Right renal pelvis (tissue), 4 donors: ENCODE measurements around the gene PLCB4. TPM values are rescaled to one million over a fixed set of nuclear protein-coding genes. Genes with fewer than 3 reads are reported as not detected.

Source experiments
- DNase-seq, 4 donors: peaks; one replicate each; pipeline ENCODE4 v3.0.0-alpha.2; 2013; ENCODE audit warnings: low read depth in 4 of 4, low spot score in 3 of 4, missing footprints in 1 of 4
- polyA plus RNA-seq, 4 donors: library from polyadenylated mRNA; unstranded; fragments of 120-200 nt; gene quantifications; one replicate each; pipeline ENCODE4 v1.2.1, GENCODE V29; 2013; ENCODE audit not compliant: insufficient read length in 4 of 4

Gene PLCB4
- polyA plus RNA-seq, 4 donors: 12.2 to 15.1 (median 14.0) TPM

DNA sequence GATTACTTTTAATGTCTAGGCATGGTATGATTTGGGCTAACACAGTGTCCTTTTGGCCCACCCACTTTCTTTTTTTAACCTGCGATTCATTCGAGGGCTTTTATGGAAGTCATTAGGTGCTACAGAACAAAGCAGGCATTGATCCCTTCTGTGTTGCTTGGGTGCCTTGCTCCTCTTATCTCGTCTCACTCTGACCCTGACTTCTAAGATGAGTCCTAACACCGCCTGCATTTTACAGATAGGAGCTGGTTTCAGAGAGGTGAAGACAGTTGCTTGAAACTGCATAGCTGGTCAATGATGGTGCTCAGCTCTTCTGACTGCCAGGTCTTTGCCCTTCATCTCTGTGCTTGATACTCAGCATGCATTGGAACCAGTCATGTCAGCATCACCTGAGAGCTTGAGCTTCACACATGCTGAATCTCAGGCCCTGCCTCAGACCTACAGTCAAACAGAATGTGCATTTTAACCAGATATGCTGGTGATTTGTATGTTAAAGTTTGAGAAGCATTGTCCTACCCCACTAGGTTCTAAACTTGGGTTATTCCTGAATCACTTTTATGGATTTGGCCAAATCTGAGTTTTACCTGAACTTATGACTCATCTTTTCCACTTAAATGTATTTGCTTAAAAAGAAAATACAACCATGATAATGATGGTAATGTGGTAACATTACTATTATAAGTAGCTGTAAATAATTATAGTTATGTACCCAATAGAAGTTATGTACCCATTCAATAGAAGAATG is 142.3 kb downstream of the PLCB4 start:
- no peak for DNase-seq

DNA sequence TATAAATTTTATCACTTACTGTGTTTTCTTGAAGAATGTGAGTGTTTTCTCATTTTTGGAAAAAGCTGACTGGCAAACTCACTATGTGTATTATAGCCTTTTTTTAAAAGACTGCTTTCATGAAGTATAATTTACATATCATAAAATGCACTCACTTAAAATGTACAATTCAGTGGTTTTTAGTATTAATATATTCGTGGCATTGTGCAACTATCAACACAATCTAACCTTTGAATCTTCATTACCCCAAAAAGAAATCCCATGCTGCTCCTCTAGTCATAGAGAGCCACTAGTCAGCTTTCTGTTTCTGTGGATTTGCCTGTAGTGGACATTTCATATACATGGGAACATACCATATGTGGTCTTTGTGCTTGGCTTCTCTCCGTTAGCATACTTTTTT is 143.8 kb downstream of the PLCB4 start:
- no peak for DNase-seq

DNA sequence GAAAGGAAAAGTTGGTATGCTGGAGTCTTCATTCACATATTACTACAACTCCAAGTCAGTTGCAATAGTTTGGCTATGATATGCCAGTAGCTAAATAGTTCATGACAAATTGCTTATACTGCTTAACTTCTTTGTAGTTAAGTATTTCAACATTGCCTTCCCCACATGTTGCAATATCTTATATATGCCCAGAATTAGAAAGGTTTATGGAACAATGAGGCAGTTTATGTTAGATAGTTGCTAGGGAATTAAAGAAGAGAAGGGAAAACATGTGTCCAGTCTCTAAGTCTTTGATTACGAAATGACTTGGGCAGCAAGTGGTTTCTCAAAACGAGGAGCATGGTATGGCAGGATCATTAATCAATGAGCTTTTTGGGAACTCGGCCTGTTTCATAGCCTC is 145.8 kb downstream of the PLCB4 start:
- DNase-seq: no peak

DNA sequence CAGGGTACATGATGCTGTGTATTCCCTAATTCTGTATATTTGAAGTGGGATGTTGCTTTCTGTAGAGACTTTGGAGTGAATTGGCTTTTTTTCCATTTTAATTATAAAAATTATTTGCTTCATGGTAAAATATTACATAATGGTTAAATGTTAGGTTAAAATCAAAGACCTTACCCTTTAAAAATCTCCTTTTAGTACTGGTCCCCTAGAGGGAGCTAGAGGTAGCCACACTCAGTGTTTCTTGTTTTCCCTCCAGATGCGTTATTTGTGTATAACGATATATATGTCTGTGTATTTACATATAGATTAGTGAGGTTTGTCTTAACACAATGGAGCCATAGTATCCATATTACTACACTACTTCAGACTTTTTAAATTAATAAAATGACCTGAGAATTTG is 146.7 kb downstream of the PLCB4 start:
- DNase-seq: no peak

DNA sequence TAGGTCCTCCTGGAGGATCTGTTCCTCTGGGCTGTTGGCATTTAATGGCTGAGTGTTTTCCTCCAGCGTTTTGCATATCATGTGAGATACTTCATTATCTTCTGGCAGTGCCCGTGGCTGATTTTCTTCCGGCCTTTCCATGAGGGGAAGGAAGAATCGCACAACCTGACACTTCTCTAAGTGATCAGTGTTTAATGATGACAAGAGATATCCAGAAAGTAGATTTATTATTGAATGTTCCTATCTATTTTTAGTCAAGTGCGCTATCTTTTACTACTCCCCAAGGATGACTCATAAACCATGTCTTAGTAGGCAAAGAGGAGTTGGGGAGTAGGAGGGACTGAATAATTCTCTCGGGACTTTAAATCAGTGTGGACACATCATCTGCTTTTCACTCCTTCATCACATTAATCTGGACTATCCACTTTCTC is 149.7 kb downstream of the PLCB4 start:
- DNase-seq: no peak

DNA sequence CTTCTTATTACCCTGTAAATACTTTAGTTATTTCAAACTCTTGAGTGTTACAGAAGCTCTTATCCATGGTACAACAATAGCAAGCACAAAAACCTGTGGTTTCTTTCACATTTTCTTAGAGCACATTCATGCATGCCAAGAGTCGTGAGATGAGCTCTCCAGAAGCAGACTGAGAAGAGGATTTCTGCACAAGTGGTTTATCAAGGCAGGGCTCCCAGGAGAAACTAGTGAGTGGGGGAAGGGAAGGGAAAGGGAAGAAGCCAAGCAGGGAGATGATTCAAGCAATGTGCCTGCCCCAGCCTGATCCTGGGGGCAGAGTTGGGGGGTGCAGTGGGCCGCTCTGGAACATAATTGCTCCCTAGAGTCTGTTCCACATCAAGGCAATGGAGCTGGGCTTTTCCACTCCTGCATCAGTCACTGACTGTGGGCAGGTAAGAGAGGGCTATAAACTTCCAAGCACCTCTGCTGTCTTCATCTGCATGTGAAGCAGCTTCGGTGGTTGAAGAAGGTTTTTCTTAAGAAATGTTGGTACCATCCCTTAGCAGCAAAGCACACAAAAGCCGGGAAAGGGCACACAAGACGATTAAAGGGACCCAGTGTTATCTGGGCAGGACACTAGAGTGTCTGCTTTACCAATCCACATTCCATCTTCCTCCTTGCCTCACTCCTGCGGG is 152.1 kb downstream of the PLCB4 start:
- DNase-seq: no peak

DNA sequence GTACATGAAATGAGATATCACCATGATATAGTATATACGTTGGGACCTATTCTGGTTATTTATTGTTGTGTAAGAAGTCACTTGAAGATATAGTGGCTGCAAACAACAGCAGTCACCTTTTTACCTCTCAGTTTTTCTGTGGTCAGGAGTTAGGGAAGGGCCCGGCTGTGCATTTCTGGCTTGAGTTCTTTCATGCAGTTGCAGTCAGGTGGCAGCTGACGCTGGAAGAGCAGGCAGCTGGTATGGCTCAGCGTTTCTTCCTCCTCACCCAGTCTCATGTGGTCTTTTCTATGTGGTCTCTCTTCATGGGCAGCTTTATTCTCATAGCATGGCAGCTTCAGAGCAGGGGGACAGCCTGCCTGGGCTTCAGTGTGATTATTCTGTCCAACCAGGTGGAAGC is 154.4 kb downstream of the PLCB4 start:
- no peak for DNase-seq

DNA sequence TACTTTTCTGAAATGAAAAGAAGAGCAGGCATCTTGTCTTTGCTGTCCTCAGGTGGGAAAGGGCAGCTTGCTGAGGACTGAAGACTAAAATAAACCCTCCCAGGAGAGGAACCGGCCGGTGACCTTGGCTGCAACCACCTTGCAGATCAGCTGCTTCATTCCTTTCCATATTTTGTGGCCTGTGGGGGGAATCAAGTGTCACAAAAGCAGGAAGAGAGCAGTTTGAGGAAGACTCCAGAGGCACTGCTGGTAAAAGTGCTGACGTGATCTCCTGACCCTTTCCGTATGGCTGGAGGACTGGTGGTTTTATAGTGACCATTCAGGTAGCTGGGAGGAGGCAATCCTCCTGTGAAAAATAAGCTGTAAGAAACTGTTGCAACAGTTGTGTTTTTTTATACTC is 157.0 kb downstream of the PLCB4 start:
- DNase-seq: no peak

DNA sequence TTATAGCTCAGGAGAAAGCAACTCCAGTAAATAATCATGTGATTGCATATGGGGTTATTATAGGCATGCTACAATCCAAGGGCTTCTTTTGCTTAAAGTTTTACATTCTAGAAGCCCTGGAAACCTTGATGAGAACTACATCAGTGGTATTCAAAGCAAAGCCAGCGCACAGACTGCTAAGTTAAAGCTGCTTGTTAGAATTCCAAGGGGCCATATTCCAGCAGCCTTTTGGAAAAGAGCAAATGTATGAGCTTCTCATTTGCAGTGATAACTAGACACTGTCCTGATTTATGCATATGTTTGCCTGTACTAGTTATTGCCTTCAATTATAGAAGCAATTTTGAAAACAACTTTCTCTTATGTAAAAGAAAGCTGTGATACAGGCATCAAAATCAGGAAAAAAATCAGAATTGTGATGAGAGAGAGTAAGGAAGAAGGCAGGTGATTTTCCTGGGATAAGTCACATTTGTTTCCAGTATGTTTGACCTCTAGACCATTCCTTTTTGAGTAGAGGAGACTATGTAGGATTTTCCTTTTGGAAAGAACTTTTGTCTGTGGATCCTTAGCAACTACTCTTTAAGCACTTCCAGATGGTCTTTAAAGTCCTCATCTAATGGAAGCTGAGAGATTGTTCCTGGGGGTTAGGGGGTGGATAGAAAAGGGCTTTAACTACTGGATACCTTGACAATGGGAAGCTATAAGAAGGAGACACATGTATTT is 159.2 kb downstream of the PLCB4 start:
- DNase-seq: no peak

DNA sequence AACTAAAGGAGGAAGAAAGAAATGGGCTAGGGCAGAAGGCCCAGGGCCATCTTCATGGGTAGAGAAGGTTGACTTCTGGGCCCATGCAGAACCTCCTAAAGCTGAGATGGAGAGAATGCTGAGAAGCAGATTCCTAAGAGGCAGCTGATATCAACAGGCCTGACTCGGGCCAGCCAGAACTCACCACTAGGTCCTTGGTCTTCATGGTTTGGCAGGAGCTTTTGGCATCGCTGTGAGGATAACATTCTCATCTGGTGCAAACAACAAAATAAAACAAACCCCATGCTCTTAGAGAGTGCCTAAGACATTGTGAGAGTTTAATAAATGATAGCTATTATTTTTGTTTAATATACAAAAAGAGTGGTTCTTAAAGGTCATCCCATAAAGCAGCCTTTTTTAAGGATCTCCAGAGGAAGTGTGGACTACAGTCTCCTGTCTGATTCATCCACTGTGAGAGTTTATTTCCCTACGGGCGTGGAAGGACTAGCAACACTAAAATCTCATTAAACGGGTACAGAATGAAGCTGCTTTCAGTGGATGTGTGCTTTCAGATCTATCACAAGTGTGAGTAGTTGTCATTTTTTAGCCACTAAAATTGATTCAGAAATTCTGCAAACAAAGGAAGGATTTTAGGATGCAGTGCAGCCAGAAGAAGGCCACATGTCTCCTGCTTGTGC is 160.0 kb downstream of the PLCB4 start:
- DNase-seq: no peak

DNA sequence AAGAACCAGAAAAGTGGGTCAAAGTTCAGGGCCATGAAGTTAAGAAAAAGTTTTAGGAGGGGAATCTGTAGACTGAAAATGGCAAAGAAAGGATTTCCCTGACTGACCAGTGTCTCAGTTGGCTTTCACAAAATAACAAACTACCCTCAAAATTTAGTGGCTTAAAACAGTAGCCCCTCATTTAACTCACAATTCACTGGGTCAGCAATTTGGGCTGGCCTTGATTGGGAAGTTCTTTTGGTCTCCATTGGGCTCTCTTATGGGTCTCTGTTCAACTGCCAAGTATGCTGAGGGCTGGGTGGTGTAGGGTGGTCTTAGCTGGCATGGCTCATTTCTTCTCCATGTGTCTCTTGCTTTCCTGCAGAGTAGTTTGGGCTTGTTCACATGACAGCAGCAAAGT is 161.5 kb downstream of the PLCB4 start:
- DNase-seq: no peak

DNA sequence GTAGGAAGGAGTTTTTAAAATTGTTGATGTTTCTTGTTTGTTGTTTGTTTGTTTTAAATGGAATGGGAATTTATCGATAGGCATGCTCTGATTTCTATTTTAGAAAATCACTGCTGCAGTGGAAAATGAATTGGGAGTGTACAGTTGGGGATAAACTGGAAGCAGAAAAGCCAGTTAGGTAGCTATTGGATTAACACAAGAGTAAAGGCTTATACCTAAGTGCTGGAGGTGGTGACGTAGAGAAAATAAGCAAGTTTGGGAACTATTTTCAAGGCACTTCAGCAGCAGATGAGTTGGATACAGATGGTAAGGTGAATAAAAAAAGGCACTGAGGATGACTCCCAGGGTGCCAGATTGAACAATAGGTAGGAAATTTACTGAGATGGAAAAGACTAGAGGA is 164.9 kb downstream of the PLCB4 start:
- no peak for DNase-seq

DNA sequence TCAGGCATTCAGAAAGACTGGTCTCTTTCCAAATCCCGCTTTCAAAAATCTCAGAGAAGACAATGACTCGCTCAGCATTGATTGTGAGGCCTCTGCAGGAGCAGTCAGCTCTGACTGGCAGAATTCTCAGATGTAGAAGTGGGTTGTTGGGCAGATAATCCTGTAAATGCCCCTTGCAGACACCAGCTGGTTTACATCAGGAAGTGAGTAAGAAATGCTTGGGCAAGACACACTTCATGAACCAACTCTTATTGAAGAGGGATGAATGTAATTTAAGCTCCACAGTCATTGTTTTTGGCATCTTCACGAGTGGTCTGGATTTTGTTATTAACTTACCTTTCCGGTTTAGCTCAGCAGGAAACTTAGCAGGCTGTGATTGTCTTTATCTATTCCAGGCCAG is 166.6 kb downstream of the PLCB4 start:
- no peak for DNase-seq

DNA sequence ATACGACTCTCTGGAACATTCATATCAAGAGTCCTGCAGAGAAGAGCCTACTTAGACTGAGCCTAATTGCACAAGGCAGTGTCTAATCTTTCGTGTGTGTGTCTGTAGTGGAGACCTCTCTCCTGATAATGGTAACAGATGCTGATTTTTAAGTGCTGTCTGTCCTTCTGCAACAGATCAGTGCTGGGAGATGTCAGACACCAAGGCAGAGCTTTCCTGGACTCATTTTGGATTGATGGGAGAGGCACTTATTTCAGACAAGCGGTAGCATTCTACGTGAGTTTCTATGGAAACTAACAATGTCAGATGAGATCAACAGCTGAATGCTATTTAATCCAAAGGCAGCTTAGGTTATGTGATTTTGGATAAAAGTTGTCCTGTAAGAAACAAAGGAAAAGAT is 167.6 kb downstream of the PLCB4 start:
- DNase-seq: no peak

DNA sequence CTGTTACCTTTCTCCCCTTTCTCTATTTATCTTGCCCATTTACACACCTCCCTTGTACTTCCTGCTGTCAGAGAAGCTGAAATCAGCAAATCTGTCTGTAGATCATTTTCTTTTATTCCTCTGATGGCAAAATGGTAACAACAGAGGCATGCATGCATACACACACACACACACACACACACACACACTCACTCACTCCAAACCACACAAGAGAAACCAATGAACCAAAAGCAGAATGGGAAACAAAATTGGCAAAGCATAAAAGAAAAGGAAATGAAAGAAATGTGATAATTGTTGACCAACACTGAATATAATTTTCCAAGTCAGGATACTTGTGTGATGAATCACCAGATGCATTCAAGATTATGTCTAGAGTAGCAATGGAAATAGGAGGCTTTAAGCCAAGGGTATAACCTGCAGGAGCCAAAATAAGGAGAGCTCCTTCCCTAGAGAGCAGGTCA is 172.4 kb downstream of the PLCB4 start:
- DNase-seq: no peak

DNA sequence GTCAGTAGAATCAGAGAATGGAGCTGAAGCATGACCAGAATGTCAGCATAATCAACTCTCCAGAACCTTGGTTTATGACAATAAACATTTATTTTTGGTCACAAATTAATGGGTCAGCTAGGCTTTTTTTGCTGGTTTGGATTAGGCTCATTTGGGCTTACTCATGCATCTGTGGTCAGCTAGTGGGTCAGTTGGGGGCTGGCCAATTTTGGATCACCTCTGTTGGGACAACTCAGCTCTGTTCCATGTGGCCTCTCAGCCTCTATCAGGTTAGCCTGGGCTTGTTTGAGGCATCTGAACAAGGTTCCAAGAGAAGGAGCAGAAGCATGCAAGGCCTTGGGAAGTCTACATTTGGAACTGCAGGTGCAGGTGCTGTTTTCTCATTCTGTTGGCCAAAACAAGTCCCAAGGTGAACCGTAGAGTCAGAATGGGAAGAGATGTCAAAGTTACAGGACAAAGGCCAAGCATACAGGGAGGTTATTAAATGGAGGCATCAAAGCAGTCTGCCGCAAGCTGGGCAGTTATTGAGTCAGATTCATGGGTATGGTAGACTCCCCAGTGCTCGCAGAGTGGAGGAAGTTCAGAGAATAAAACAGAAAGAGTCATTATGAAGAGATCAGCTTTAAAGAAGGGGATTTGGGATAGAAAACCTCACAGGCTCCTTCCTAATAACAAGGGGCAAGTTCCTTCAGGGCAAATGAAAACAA is 173.0 kb downstream of the PLCB4 start:
- DNase-seq: no peak

DNA sequence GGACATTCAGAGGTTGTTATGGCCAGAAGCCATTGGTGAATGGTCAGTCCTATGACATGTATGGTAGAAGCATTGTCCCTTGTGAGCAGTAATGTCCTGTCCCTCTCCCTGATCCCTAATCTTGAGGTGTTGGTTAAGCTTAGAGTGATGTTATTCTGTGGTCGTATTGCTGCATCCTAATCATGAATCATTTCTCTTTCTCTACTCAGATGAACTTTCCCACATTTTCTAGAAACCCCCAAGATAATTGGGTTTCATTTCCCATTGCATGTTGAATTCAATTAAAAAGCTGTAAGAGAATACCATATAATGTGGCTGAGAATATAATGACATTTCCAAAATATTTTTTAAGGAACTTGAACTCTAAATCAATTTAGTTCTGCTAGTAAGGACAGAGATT is 175.1 kb downstream of the PLCB4 start:
- DNase-seq: no peak

DNA sequence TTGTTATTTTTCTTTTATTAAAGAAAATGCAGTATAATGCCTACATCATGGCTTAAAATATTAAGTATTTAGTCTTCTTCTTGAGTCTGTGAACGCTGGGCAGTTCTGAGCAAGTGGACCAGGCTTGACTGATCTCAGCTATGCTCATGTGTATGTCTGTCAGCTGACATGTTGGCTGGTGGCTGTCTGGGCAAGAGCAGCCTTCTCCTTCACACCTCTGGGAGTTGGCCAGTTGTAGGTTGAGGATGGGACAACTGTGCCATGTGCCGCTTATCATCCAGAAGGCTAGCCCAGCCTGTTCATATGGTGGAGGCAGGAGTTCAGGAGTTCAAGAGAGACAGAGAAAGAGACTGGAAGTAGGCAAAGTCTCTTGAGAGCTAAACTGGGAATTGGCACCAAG is 175.9 kb downstream of the PLCB4 start:
- no peak for DNase-seq

DNA sequence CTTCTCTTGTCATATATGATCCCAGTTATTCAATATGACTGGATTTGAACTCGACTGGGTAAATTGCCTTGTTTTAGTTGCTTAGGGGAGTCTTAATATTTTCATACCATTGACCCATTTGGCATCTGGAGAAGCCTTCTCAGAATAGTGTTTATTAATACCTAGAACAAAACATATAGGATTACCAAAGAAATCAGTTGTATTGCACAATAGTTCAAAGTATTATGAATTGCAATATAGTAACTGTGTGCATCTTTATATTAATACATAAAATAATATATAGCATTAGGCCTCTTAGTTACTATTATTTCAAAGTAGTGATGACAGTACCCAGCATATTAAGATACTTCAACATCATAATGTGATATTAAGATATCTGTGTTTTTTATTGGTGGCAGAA is 177.8 kb downstream of the PLCB4 start:
- DNase-seq: no peak

DNA sequence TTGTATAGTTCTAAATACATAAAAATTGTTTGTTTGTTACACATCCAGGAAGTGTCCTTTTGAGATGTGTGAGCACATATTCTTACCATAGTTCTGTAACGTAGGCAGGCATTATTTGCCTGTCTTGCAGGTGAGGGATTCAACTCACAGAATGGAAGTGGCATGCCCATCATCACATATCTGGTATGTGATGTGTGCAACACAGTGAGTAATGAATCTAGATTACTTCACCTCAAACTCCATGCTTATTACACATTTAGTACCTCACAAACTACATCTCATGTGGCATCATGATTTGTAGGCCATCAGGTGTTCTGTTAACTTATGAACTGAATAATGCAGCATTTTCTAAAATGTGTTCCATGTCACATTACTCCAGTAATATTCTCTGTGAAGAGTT is 181.6 kb downstream of the PLCB4 start:
- DNase-seq: no peak
